Measurements from ENCODE around the gene SMARCAD1.

The SMARCAD1 gene

GRCh38 chr4:94177822-94178221, 29.8 kb upstream of the SMARCAD1 start:
- TF ChIP-seq CTCF (IDR thresholded peaks at IDR 0.05; ENCODE audit: poor library complexity, severe bottlenecking): no peak
- H3K27me3 ChIP-seq (ENCODE audit: insufficient read depth, poor library complexity, severe bottlenecking): no peaks in the 10 kb centered on the region
- no peak for ATAC-seq (ENCODE audit: low read depth)
- no peaks in the 10 kb centered on the region for H3K9me3 ChIP-seq (ENCODE audit: severe bottlenecking)
- no peak for DNase-seq (ENCODE audit: low spot score)
- no peak overlapping the region for H3K27ac ChIP-seq (ENCODE audit: poor library complexity, severe bottlenecking)
- peaks cover 3% of the 10 kb centered on the region for H3K4me1 ChIP-seq (ENCODE audit: insufficient read depth, poor library complexity, severe bottlenecking)
- H3K36me3 ChIP-seq (ENCODE audit: low read depth): no peaks in the 10 kb centered on the region
- no peak overlapping the region for H3K4me3 ChIP-seq (ENCODE audit: severe bottlenecking)

GRCh38 chr4:94181815-94182214, 25.9 kb upstream of the SMARCAD1 start:
- H3K9me3 ChIP-seq (ENCODE audit: severe bottlenecking): no peaks in the 10 kb centered on the region
- DNase-seq (ENCODE audit: low spot score) (no peak), ATAC-seq (ENCODE audit: low read depth) (no peak)
- no peak overlapping the region for H3K27ac ChIP-seq (ENCODE audit: poor library complexity, severe bottlenecking)
- no peak for TF ChIP-seq CTCF (IDR thresholded peaks at IDR 0.05; ENCODE audit: poor library complexity, severe bottlenecking)
- H3K4me3 ChIP-seq (ENCODE audit: severe bottlenecking): no peak overlapping the region
- peaks cover 3% of the 10 kb centered on the region for H3K4me1 ChIP-seq (ENCODE audit: insufficient read depth, poor library complexity, severe bottlenecking)
- H3K36me3 ChIP-seq (ENCODE audit: low read depth): no peaks in the 10 kb centered on the region
- H3K27me3 ChIP-seq (ENCODE audit: insufficient read depth, poor library complexity, severe bottlenecking): no peaks in the 10 kb centered on the region

GRCh38 chr4:94202769-94203168, 4.9 kb upstream of the SMARCAD1 start:
- peaks cover 7% of the 10 kb centered on the region for H3K9me3 ChIP-seq (ENCODE audit: severe bottlenecking)
- H3K27ac ChIP-seq (ENCODE audit: poor library complexity, severe bottlenecking): no peak overlapping the region
- H3K4me3 ChIP-seq (ENCODE audit: severe bottlenecking): no peak overlapping the region
- peaks cover 5% of the 10 kb centered on the region for H3K4me1 ChIP-seq (ENCODE audit: insufficient read depth, poor library complexity, severe bottlenecking)
- no peaks in the 10 kb centered on the region for H3K36me3 ChIP-seq (ENCODE audit: low read depth)
- no peak for DNase-seq (ENCODE audit: low spot score)
- no peaks in the 10 kb centered on the region for H3K27me3 ChIP-seq (ENCODE audit: insufficient read depth, poor library complexity, severe bottlenecking)
- TF ChIP-seq CTCF (IDR thresholded peaks at IDR 0.05; ENCODE audit: poor library complexity, severe bottlenecking): no peak
- no peak for ATAC-seq (ENCODE audit: low read depth)

- no peaks in the 10 kb centered on the region for H3K9me3 ChIP-seq (ENCODE audit: severe bottlenecking)
- DNase-seq (ENCODE audit: low spot score) (no peak), ATAC-seq (ENCODE audit: low read depth) (no peak)
Observed at GRCh38 chr4:94208266-94208665, 601 bp downstream of the SMARCAD1 start.

More at GRCh38 chr4:94208266-94208665, 601 bp downstream of the SMARCAD1 start:
- Histone ChIP-seq H3K4me3 (ENCODE audit: severe bottlenecking) (peak overlapping the region; percentile 71), H3K36me3 (ENCODE audit: low read depth) (peaks cover 49% of the 10 kb centered on the region), H3K27ac (ENCODE audit: poor library complexity, severe bottlenecking) (peak overlapping the region; percentile 61), H3K4me1 (ENCODE audit: insufficient read depth, poor library complexity, severe bottlenecking) (peaks cover 17% of the 10 kb centered on the region), H3K27me3 (ENCODE audit: insufficient read depth, poor library complexity, severe bottlenecking) (no peaks in the 10 kb centered on the region)
- no peak for TF ChIP-seq CTCF (IDR thresholded peaks at IDR 0.05; ENCODE audit: poor library complexity, severe bottlenecking)
